Naive thymus-derived CD4-positive, alpha-beta T cell (primary cell): ENCODE results near the gene GTF2H1. TPM values are rescaled to one million over a fixed set of nuclear protein-coding genes. Genes with fewer than 3 reads are reported as not detected.
"Not testable (repeated sequence)": the region's sequence is repeated elsewhere in the genome, so short reads cannot be mapped to it uniquely, and the experiment has no call there.

Experiments used
- ATAC-seq: fragments of 150-1000 bp; cut with Tn5 transposase; 2 replicates; pipeline ENCODE4 v1.10.0; 2021; ENCODE audit warnings: mild to moderate bottlenecking, moderate library complexity
- CTCF ChIA-PET: fragments of 350-600 bp; sonication (Branson Sonifier 250); formaldehyde crosslinking; loops from one replicate; lab custom pipeline; 2021; ENCODE audit warnings: antibody characterized with exemption; lab: Charles Lee
- POLR2A ChIA-PET: fragments of 350-600 bp; sonication (Branson Sonifier 250); formaldehyde crosslinking; loops from one replicate; lab custom pipeline; 2021; ENCODE audit warnings: antibody characterized with exemption, inconsistent platforms; lab: Charles Lee
- DNase-seq, 9 donors: peaks; one replicate each; pipeline versions ENCODE4 v3.0.0 to v3.0.0-alpha.2; 2020 to 2022; ENCODE audit warnings: mixed read lengths in 1 of 9
- H3K27ac ChIP-seq: one replicate; pipeline ENCODE4 v1.7.0; 2013; ENCODE audit warnings: mild to moderate bottlenecking, low read depth, low read length, moderate library complexity
- H3K27me3 ChIP-seq, 2 donors: one replicate each; pipeline ENCODE4 v1.7.0; 2013; ENCODE audit warnings: low read length in 2 of 2, mild to moderate bottlenecking in 2 of 2, moderate library complexity in 2 of 2; ENCODE audit not compliant: control insufficient read depth in 2 of 2, insufficient read depth in 2 of 2
- H3K36me3 ChIP-seq, 3 experiments: 1 replicate in 2 of 3; 2 replicates in 1 of 3; pipeline ENCODE4 v1.7.0; 2013; ENCODE audit warnings: low read length in 3 of 3, mild to moderate bottlenecking in 3 of 3, moderate library complexity in 1 of 3; ENCODE audit not compliant: insufficient read depth in 3 of 3, control insufficient read depth in 2 of 3
- H3K4me1 ChIP-seq, 2 donors: one replicate each; pipeline ENCODE4 v1.7.0; 2013; ENCODE audit warnings: low read length in 2 of 2, mild to moderate bottlenecking in 2 of 2, moderate library complexity in 1 of 2; ENCODE audit not compliant: control insufficient read depth in 2 of 2, insufficient read depth in 2 of 2
- H3K4me3 ChIP-seq: 2 replicates; pipeline ENCODE4 v1.7.0; 2013; ENCODE audit warnings: mild to moderate bottlenecking, low read length
- H3K9me3 ChIP-seq, 3 experiments: 1 replicate in 2 of 3; 2 replicates in 1 of 3; pipeline ENCODE4 v1.7.0; 2013; ENCODE audit warnings: low read length in 3 of 3; ENCODE audit not compliant: control insufficient read depth in 2 of 3
- H3K27ac Mint-ChIP-seq, 9 donors: one replicate each; pipeline ENCODE4 v1.8.0; 2020 to 2022; ENCODE audit warnings: mixed read lengths in 9 of 9, mild to moderate bottlenecking in 8 of 9, moderate library complexity in 5 of 9, inconsistent platforms in 2 of 9
- H3K27me3 Mint-ChIP-seq, 5 donors: one replicate each; pipeline ENCODE4 v1.8.0; 2021 to 2022; ENCODE audit warnings: mixed read lengths in 5 of 5, mild to moderate bottlenecking in 1 of 5
- H3K36me3 Mint-ChIP-seq, 5 donors: one replicate each; pipeline ENCODE4 v1.8.0; 2020 to 2022; ENCODE audit warnings: mixed read lengths in 5 of 5, mild to moderate bottlenecking in 3 of 5, inconsistent platforms in 1 of 5
- H3K4me1 Mint-ChIP-seq, 7 donors: one replicate each; pipeline ENCODE4 v1.8.0; 2020 to 2022; ENCODE audit warnings: mixed read lengths in 7 of 7, mild to moderate bottlenecking in 3 of 7, inconsistent platforms in 1 of 7
- H3K4me3 Mint-ChIP-seq, 10 donors: one replicate each; pipeline ENCODE4 v1.8.0; 2020 to 2022; ENCODE audit warnings: mild to moderate bottlenecking in 10 of 10, mixed read lengths in 10 of 10, moderate library complexity in 6 of 10, inconsistent platforms in 2 of 10
- H3K9me3 Mint-ChIP-seq, 11 donors: one replicate each; pipeline ENCODE4 v1.8.0; 2020 to 2022; ENCODE audit warnings: mixed read lengths in 11 of 11, mild to moderate bottlenecking in 4 of 11, inconsistent platforms in 1 of 11, moderate library complexity in 1 of 11
- intact Hi-C, 2 donors: fragments of 100-400 bp; cut with micrococcal nuclease; formaldehyde crosslinking; loops; one replicate each; pipeline ENCODE4 v1.15.1; 2023
- polyA plus RNA-seq, 2 donors: library from polyadenylated mRNA; unstranded; fragments of 300-500 nt; fragmentation: Illumina TruSeq; gene quantifications; one replicate each; pipeline ENCODE4 v1.2.3, GENCODE V29; 2021
- total RNA-seq, 6 experiments: library from RNA in 5 of 6; stranded (reverse) in 5 of 6; gene quantifications; 1 replicate in 5 of 6; 2 replicates in 1 of 6; pipeline ENCODE4 v1.2.3 and lab custom pipeline; 2021 to 2026

Gene GTF2H1
- total and polyA plus RNA-seq, 7 experiments from 2014 or later, result 26.3 to 63.2 (median 43.2) TPM

- Histone ChIP-seq H3K36me3 (peaks cover 6 to 44% (median 19%) of the 10 kb centered on the region in 3 experiments), H3K4me3 (peak overlapping the region; percentile 78), H3K27ac (peak overlapping the region; percentile 95), H3K4me1 (peaks cover 12 to 14% of the 10 kb centered on the region in 2 donors), H3K9me3 (no peaks in the 10 kb centered on the region), H3K27me3 (no peaks in the 10 kb centered on the region)
- Mint-ChIP-seq H3K36me3 (peaks cover 0 to 43% (median 21%) of the 10 kb centered on the region in 5 donors), H3K4me1 (peaks cover 14 to 57% (median 32%) of the 10 kb centered on the region in 7 donors), H3K9me3 (peaks cover 0 to 4% (median 0%) of the 10 kb centered on the region in 11 donors), H3K4me3 (peak overlapping the region; percentile 96 to 99 (median 98)), H3K27ac (peak overlapping the region; percentile 94 to 98 (median 96)), H3K27me3 (no peaks in the 10 kb centered on the region)
- ChIA-PET CTCF (interaction anchor here (0.6 to 2.9 kb wide), 3 partner anchors 11 to 128 kb away, joined by 3 to 14 read pairs (median 3); partner anchors contain the start of genes GTF2H1 and HPS5), POLR2A (interaction anchor here (0.6 to 6.7 kb wide), 24 partner anchors 10 to 1656 kb away, joined by 3 to 123 read pairs (median 4); partner anchors contain the start of genes GTF2H1, HPS5, SPTY2D1 and TSG101)
- ATAC-seq, result no peak
- peak in 5 of 9 donors; percentile 6 to 36 (median 29) for DNase-seq
- intact Hi-C loops, result loop anchor here (1.0 to 10.0 kb wide), 16 partner anchors 12 to 1992 kb away; partner anchors contain the start of genes GTF2H1 (in 2 of the 2), HPS5 (in 2 of the 2), PRMT3 (in 2 of the 2) and SAAL1 (in 2 of the 2)
These were observed 72.8 kb downstream of the GTF2H1 start for GRCh38 chr11:18394928-18395734.

- peaks cover 12 to 14% of the 10 kb centered on the region in 2 donors for H3K4me1 ChIP-seq
- Mint-ChIP-seq H3K9me3 (peaks cover 0 to 4% (median 0%) of the 10 kb centered on the region in 11 donors), H3K27me3 (no peaks in the 10 kb centered on the region), H3K27ac (peak overlapping the region; percentile 94 to 98 (median 96)), H3K4me1 (peaks cover 14 to 63% (median 32%) of the 10 kb centered on the region in 7 donors), H3K36me3 (peaks cover 0 to 49% (median 27%) of the 10 kb centered on the region in 5 donors), H3K4me3 (peak overlapping the region; percentile 96 to 99 (median 98))
- H3K36me3 ChIP-seq, result peaks cover 7 to 51% (median 25%) of the 10 kb centered on the region in 3 experiments
- ChIA-PET CTCF (interaction anchor here (0.6 to 2.9 kb wide), 4 partner anchors 12 to 334 kb away, joined by 3 to 14 read pairs (median 3); partner anchors contain the start of genes GTF2H1 and HPS5), POLR2A (interaction anchor here (1.0 to 6.7 kb wide), 15 partner anchors 9 to 1656 kb away, joined by 3 to 123 read pairs (median 4); partner anchors contain the start of genes GTF2H1, HPS5, SPTY2D1 and TSG101)
- H3K4me3 ChIP-seq, result peak overlapping the region; percentile 78
- intact Hi-C loops, result loop anchor here (1.0 to 10.0 kb wide), 16 partner anchors 63 to 1991 kb away; partner anchors contain the start of genes PRMT3 (in 2 of the 2), SAAL1 (in 2 of the 2), SERGEF (in 2 of the 2) and NAV2 (in 1 of the 2)
- peak; percentile 87 to 98 (median 95) for DNase-seq
- H3K9me3 ChIP-seq, result no peaks in the 10 kb centered on the region
- ATAC-seq, result peak; percentile 78
- H3K27ac ChIP-seq, result peak overlapping the region; percentile 95
- no peaks in the 10 kb centered on the region for H3K27me3 ChIP-seq
These were observed 73.6 kb downstream of the GTF2H1 start for GRCh38 chr11:18395735-18396504.

DNA sequence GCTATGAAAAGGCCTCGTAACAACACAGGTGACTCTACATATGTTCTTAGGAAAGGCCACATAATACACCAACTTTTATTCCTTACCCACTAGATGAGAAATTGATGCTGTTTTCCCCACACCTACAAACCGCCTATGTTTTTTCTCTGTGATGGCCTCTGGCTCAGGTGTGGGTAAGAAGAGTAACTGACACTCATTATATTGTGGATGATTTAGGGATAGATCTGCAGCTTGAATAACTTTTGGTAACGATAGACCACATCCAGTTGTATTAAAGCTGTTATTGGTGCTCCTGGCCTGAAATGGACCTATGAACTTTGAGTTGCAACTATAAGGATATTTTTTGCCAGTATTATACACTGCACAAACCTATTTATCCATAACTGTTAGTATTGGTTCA, 75.6 kb downstream of the GTF2H1 start:
- Histone ChIP-seq H3K4me1 (peaks cover 12 to 14% of the 10 kb centered on the region in 2 donors), H3K27ac (no peak overlapping the region), H3K4me3 (no peak overlapping the region), H3K9me3 (no peaks in the 10 kb centered on the region), H3K36me3 (peaks cover 17 to 65% (median 36%) of the 10 kb centered on the region in 3 experiments), H3K27me3 (no peaks in the 10 kb centered on the region)
- Mint-ChIP-seq H3K4me1 (peaks cover 14 to 57% (median 31%) of the 10 kb centered on the region in 7 donors), H3K9me3 (peaks cover 0 to 4% (median 0%) of the 10 kb centered on the region in 11 donors), H3K27me3 (no peaks in the 10 kb centered on the region), H3K4me3 (peak overlapping the region in 6 of 10 donors; percentile 14 to 55 (median 34)), H3K36me3 (peaks cover 0 to 55% (median 31%) of the 10 kb centered on the region in 5 donors), H3K27ac (peak overlapping the region in 5 of 9 donors; percentile 15 to 65 (median 31))
- intact Hi-C loops, result loop anchor here (2.0 to 10.0 kb wide), 7 partner anchors 291 to 1989 kb away; partner anchors contain the start of genes PRMT3 (in 2 of the 2), NAV2 (in 1 of the 2), NUCB2 (in 1 of the 2) and RPS13 (in 1 of the 2)
- DNase-seq, result no peak
- ChIA-PET POLR2A (interaction anchor here (1.1 to 6.7 kb wide), 3 partner anchors 10 to 32 kb away, joined by 3 to 123 read pairs (median 4); no protein-coding TSS in a partner anchor), CTCF (no interaction called here)
- no peak for ATAC-seq

DNA sequence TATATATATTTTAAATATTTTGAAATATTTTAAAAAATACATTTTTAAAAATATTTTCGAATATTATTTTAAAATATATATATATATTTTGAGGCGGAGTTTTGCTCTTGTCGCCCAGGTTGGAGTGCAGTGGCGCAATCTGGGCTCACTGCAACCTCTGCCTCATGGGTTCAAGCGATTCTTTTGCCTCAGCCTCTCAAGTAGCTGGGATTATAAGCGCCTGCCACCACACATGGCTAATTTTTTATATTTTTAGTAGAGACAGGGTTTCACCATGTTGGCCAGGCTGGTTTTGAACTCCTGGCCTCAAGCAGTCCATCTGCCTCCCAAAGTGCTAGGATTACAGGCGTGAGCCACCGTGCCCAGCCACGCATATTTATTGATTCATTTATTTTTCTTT, 78.7 kb downstream of the GTF2H1 start:
- H3K9me3 Mint-ChIP-seq, H3K27ac ChIP-seq, ATAC-seq, H3K27ac Mint-ChIP-seq, H3K4me3 Mint-ChIP-seq, H3K27me3 Mint-ChIP-seq, H3K4me3 ChIP-seq, intact Hi-C loops, DNase-seq, H3K27me3 ChIP-seq, H3K9me3 ChIP-seq, H3K4me1 ChIP-seq: not testable (repeated sequence)
- POLR2A ChIA-PET, result interaction anchor here (0.7 kb wide), 1 partner anchor 62 kb away, joined by 3 read pairs; no protein-coding TSS in a partner anchor
- Mint-ChIP-seq H3K4me1 (peaks cover 13 to 52% (median 22%) of the 10 kb centered on the region in 7 donors), H3K36me3 (peaks cover 5 to 54% (median 44%) of the 10 kb centered on the region in 5 donors)
- CTCF ChIA-PET, result interaction anchor here (0.7 kb wide), 2 partner anchors 13 to 297 kb away, joined by 3 to 10 read pairs; no protein-coding TSS in a partner anchor
- peaks cover 25 to 84% (median 63%) of the 10 kb centered on the region in 3 experiments for H3K36me3 ChIP-seq

DNA sequence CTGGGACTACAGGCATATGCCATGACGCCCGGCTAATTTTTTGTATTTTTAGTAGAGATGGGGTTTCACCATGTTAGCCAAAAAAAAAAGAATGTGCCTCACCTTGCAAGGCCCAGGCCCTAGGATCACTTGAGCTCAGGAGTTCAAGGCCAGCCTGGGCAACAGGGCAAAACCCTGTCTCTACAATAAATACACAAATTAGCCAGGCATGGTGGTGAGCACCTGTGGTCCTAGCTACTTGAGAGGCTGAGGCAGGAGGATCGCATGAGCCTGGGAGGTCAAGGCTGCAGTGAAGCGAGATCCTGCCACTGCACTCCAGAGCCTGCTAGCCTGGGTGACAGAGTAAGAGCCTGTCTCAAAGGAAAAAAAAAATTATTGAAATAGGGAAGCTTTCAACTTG, 81.7 kb downstream of the GTF2H1 start:
- intact Hi-C loops, result no loop called here

More for the DNA sequence above, 81.7 kb downstream of the GTF2H1 start:
- CTCF ChIA-PET, result no interaction called here
- H3K27ac Mint-ChIP-seq, result peak overlapping the region in 1 of 9 donors; percentile 52
- no peak overlapping the region for H3K4me3 ChIP-seq
- H3K4me3 Mint-ChIP-seq, result no peak overlapping the region
- H3K36me3 Mint-ChIP-seq, result peaks cover 5 to 56% (median 35%) of the 10 kb centered on the region in 5 donors
- ATAC-seq (no peak), DNase-seq (no peak)
- no peak overlapping the region for H3K27ac ChIP-seq
- POLR2A ChIA-PET, result interaction anchor here (1.7 kb wide), 1 partner anchor 9 kb away, joined by 7 read pairs; the partner anchor contains the start of gene LDHA
- peaks cover 29 to 91% (median 54%) of the 10 kb centered on the region in 3 experiments for H3K36me3 ChIP-seq
- no peaks in the 10 kb centered on the region for H3K27me3 ChIP-seq
- H3K4me1 ChIP-seq, result no peaks in the 10 kb centered on the region
- H3K9me3 Mint-ChIP-seq, result no peaks in the 10 kb centered on the region
- no peaks in the 10 kb centered on the region for H3K27me3 Mint-ChIP-seq
- peaks cover 0 to 41% (median 3%) of the 10 kb centered on the region in 7 donors for H3K4me1 Mint-ChIP-seq
- no peaks in the 10 kb centered on the region for H3K9me3 ChIP-seq
